ENCODE results near the gene AP4S1.

- TF ChIP-seq, protein P1, sequence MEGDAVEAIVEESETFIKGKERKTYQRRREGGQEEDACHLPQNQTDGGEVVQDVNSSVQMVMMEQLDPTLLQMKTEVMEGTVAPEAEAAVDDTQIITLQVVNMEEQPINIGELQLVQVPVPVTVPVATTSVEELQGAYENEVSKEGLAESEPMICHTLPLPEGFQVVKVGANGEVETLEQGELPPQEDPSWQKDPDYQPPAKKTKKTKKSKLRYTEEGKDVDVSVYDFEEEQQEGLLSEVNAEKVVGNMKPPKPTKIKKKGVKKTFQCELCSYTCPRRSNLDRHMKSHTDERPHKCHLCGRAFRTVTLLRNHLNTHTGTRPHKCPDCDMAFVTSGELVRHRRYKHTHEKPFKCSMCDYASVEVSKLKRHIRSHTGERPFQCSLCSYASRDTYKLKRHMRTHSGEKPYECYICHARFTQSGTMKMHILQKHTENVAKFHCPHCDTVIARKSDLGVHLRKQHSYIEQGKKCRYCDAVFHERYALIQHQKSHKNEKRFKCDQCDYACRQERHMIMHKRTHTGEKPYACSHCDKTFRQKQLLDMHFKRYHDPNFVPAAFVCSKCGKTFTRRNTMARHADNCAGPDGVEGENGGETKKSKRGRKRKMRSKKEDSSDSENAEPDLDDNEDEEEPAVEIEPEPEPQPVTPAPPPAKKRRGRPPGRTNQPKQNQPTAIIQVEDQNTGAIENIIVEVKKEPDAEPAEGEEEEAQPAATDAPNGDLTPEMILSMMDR (IDR thresholded peaks at IDR 0.05): no peak
- no peak for TF ChIP-seq POLR2A (IDR thresholded peaks at IDR 0.05)
These were observed 42.8 kb downstream of the AP4S1 start for GRCh38 chr14:31068235-31068634.
